Measurements from ENCODE around the gene FADS6.
A peak's percentile ranks its signal among the peaks of the same experiment; 100 is the strongest.

GRCh38 chr17:74872313-74873036, 21.0 kb downstream of the FADS6 start, which contains the start of gene FDXR:
- TF ChIP-seq POLR2A (IDR thresholded peaks at IDR 0.05) (peak; percentile 93), CTCF (IDR thresholded peaks at IDR 0.05) (no peak), POLR2AphosphoS5 (IDR thresholded peaks at IDR 0.05) (no peak)

All from prostate gland (tissue), 2 donors.